Coronary artery (tissue), 2 donors: ENCODE data around the gene CCDC154.

Experiments used
- DNase-seq: peaks from one replicate; pipeline ENCODE4 v3.0.0-alpha.2; 2017; ENCODE audit warnings: low spot score
- H3K27ac ChIP-seq, 2 donors: fragments of 200-600 bp; sonication (generic); one replicate each; pipeline ENCODE4 v1.5.1; 2016 to 2019
- H3K4me3 ChIP-seq: fragments of 200-600 bp; sonication (generic); 2 replicates; pipeline ENCODE4 v1.5.1; 2016; ENCODE audit warnings: mild to moderate bottlenecking, moderate library complexity
- CTCF ChIP-seq: fragments of 200-600 bp; sonication (generic); IDR thresholded peaks from one replicate; pipeline ENCODE4 v1.5.1; 2019; ENCODE audit warnings: antibody characterized with exemption

Gene CCDC154

GRCh38 chr16:1439058-1439698 is 5.2 kb downstream of the CCDC154 start:
- TF ChIP-seq CTCF: no peak
- no peak for DNase-seq
- Histone ChIP-seq H3K27ac (no peak overlapping the region), H3K4me3 (no peak overlapping the region)

- DNase-seq: no peak
- no peak for TF ChIP-seq CTCF
- Histone ChIP-seq H3K4me3 (no peak overlapping the region), H3K27ac (no peak overlapping the region)
Measured at GRCh38 chr16:1438229-1439057, 5.9 kb downstream of the CCDC154 start.

GRCh38 chr16:1437606-1438005 is 6.8 kb downstream of the CCDC154 start:
- Histone ChIP-seq H3K4me3 (no peak overlapping the region), H3K27ac (no peak overlapping the region)
- DNase-seq: no peak
- TF ChIP-seq CTCF: no peak

GRCh38 chr16:1436731-1437355 is 7.5 kb downstream of the CCDC154 start:
- Histone ChIP-seq H3K27ac (no peak overlapping the region), H3K4me3 (no peak overlapping the region)
- no peak for TF ChIP-seq CTCF
- no peak for DNase-seq

- no peak for TF ChIP-seq CTCF
- DNase-seq: no peak
- no peak overlapping the region for H3K27ac ChIP-seq
- no peak overlapping the region for H3K4me3 ChIP-seq
Measured at GRCh38 chr16:1435921-1436697, 8.2 kb downstream of the CCDC154 start.

- DNase-seq: no peak
- Histone ChIP-seq H3K4me3 (no peak overlapping the region), H3K27ac (no peak overlapping the region)
- no peak for TF ChIP-seq CTCF
Measured at GRCh38 chr16:1434644-1435592, 9.4 kb downstream of the CCDC154 start.
